NCI-H345 treated with DMSO at 0.1 percent for 48 hours (cell line): ENCODE measurements around the gene CETN1.

ENCODE experiments used
- DNase-seq: peaks from one replicate; lab custom pipeline; 2025; ENCODE audit not compliant: unreplicated experiment; lab: John Stamatoyannopoulos, UW

CETN1 gene

DNA sequence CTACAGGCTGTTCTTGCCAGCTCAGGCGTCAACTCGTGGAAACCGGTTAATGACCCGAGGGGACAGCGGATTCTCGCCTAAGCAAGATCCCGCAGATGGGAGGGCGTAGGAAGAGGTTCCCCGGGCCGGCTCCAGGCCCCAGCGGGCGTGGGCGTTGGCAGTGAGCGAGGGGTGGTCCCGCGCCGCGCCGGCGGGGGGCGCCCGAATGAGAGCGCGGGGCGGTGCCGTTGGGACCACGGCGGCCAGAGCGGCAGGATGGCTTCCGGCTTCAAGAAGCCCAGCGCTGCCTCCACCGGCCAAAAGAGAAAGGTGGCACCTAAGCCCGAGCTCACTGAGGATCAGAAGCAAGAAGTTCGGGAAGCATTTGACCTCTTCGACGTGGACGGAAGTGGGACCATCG, at the start of gene CETN1:
CETN1 (plus strand) TSS at position 227 of the 400 bp plus-strand sequence; CDS start at position 256, 29 bp downstream.
- no peak for DNase-seq

DNA sequence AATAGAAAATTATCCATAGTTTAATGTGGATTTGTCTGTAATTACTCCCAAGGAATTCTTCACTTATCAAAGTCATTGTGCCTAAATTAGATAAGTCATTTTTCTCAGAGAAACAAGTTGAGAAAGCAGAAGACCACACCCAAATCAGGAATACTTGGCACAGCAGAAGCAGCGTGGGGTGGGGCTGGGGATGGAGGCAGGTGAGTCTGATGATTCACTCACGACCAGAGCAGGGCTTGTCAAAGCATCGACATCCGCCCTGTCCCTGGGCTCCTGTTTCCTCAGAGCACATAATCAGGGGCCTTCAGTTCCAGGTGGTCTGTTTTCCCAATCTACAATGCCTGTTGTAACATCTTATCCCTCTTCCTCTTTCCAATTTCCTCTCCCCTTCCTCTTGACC, 48.2 kb upstream of the CETN1 start:
- DNase-seq = no peak

DNA sequence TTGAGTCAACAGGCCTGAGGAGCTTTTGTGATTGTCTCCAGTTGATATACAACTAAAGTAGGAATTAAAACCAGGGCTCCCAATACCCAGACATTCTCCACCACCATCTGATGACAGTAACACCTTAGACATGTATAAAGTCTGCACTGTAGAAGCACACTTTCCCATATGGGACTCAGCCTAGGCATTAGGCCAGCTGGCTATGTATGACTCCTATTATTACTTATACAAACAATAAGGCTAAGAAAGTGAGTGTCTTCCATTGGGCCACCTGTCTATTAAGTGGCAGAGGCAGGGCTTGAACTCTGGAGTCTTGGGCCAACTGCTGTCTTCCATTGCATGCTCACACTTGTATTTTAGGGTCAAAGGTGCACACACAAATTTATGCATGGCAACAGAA, 47.5 kb upstream of the CETN1 start:
- no peak for DNase-seq

DNA sequence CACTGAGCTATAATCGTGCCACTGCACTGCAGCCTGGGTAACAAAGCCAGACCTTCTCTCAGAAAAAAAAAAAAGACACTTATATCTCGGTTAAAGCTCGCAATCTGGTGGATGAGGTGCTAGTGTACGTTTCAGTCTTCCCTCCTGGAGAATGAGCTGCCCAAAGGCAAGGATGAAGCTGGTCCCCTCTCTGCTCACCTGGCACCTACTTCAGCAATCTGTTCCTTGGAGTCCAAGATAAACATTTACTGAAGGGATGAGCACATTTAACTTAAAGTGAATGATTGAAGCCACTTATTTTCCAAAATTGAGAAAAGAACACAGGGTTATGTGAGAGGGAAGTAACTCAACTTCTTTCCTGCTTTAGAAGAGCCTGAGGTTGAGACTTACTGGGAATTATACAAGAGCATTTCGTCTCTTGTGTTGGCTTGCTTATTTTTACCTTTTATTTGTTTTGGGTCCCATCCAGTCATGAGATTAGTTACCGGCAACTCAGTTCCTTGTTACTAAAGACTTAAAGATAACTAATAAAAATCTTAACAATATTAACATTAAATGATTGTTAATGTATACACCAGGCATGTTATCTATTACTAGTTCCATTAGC, 46.1 kb upstream of the CETN1 start:
- DNase-seq = no peak

GRCh38 chr18:543447-544078, 36.6 kb upstream of the CETN1 start:
- DNase-seq = no peak

DNA sequence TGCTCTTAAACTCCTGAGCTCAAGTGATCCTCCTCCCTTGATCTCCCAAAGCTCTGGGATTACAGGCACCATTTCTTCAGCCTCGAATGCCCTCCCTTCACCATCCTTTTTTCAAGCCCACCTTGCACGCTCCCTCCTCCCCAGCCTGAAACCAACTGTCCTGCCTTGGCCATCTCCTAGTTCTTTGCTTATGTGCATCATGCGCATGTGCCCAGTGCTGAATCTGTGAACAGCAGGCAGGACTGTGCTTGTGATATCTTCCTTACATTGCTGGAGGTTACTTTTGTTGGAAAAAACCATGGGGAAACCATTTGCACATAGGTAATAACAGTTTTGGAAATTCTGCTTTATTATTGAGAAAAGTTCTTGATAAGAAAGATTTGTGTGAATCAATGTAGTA, 30.2 kb upstream of the CETN1 start:
- no peak for DNase-seq

GRCh38 chr18:551404-552061, 28.6 kb upstream of the CETN1 start:
- no peak for DNase-seq

- no peak for DNase-seq
Observed at GRCh38 chr18:555705-556457, 24.3 kb upstream of the CETN1 start.

GRCh38 chr18:564708-565561, 15.2 kb upstream of the CETN1 start:
- no peak for DNase-seq

DNA sequence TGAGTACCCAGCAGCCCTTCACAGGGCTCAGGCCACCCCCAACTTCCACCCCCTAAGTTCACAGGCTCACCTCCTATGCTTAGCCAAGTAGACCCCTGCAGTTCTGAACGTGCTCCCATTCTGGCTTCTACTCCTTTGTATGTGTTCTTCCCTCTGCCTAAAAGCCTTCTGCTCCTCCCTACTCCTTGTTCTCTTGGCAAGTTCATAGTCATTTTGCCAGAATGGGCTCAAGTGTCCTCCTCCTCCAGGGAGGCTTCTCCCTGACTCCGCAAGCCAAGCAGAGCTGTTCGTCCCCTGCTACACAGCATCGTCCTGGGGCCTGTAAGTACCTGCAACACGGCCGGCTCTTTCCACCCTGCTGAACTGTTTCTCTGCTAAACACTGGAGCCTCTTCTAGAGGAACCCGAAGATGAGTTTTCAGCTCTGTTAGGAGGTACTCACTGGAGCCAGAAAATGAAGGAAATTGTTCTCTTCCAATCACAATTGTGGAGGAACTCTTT, 14.6 kb upstream of the CETN1 start:
- DNase-seq = no peak

DNA sequence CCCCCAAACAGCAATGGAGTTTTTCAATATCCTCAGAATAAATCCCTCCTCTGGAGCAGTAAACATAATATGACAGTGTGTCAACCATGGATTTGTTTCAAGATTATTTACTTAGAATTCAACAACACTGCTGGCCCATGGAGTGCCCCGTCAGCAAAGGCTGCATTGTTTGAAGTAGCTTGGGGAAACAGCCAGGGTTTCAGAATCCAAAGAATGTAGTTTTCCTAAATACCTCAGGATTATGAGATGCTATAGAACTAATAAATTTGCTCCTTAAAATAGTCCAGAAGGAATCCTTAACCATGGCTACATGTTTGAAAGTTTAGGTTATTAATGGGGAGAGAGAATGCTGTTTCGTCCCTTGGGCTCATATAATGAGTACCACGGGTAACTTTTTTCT, 13.1 kb upstream of the CETN1 start:
- DNase-seq = no peak

DNA sequence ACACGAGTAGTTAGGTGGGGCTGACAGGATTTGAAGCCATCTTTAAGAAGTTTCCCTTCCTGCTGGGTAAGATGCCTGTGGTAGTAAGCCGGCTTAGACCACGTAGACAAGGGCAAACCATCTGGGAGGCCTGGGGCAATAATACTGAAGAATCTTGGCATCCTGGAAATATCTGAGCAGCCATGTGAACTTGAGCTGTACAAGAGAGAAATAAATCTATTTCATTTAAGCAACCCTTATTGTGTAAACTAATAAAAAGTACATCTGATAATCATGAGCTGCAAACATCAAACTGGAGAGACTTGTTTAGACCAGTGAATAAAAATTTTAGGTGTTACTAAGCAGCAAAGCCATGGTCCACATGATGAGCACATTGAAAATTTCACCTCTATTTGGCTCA, 11.4 kb upstream of the CETN1 start:
- no peak for DNase-seq

DNA sequence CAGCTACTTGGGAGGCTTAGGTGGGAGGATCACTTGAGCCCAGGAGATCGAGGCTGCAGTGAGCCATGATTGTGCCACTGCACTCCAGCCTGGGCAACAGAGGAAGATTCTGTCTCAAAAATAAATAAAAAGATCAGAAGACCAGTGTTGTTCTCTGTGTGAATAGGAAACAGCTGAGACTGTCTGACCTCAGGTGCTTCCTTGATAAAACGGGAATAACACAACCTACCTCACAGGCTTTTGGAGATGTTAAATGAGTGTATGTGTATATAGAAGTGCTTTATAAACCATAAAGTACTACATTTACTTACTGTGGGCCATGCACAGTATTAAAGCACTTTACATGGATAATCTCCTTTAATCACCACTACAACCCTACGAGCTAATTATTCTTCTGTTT, 9.9 kb upstream of the CETN1 start:
- no peak for DNase-seq

DNA sequence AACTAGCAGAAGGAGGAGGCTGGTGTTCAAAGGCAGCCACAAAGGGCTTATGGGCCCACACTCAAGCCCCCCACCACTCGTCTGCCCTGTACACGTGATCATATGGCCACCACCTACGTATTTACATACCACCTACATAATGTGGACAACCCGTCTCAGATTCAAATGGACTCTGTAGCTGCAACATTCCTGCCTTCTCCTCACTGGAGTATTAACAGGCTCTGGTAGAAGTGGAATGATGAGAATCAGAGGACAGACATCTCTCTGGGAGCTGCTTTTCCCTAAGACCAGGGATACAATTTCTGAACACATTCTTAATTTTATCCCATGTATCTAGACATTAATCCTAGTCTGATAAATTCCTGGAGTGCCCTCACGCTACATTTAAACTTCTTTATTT, 9.5 kb upstream of the CETN1 start:
- DNase-seq = no peak

DNA sequence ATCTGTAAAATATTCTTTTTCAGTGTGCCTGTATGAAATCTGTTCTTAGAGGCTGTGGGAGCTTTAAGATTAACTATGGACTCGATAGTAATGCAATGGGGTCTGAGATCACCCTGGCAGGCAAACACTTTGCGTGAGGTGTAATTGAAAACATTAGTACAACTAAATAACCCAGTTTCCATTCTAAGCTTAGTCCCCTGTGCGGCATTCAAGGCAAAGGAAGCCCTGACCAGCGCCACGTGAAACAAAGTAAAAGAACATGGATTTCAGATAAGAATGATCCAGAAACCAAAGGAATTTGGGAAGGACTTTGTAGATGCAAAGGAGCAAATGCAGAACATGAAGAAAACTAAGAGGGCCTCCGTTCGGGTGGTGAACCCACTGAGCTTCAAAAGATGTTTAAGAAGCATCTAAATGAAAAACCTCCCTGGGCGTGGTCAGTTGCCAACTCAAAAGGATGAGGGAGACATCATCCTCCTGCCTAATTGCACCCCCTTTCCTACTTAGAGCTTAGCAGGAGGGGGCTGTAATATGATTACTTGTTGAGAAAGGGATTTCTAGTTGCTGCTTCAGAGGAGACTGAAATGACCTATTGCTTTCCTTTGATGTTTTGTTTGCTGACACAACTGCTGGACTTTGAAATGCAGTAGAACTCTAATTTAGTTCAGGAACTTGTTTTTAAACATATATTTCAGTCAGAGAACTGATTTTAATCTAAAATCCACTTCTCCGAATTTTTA, 7.9 kb upstream of the CETN1 start:
- no peak for DNase-seq

DNA sequence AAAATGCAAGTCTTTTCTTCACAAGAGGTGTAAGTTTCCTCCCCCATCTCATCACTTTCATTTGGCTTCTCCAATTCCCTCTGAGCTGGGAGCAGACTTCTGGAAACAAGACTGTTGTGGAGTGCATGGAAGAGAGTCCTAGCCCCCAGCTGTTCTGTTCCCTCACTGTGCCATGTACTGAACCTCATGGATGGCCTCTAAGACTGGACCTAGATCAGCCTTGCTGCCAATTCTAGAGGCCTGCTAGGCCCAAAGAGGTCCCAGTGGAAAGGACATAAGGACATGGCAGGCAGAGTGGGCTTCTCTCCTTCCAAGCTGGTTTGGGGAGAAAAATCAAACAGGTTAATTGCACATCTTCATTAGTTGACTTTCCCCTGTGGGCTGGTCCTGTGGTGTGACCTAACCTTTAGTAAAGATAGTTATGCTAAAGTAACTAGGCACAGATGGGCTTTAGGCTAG, 7.3 kb upstream of the CETN1 start:
- DNase-seq = no peak

DNA sequence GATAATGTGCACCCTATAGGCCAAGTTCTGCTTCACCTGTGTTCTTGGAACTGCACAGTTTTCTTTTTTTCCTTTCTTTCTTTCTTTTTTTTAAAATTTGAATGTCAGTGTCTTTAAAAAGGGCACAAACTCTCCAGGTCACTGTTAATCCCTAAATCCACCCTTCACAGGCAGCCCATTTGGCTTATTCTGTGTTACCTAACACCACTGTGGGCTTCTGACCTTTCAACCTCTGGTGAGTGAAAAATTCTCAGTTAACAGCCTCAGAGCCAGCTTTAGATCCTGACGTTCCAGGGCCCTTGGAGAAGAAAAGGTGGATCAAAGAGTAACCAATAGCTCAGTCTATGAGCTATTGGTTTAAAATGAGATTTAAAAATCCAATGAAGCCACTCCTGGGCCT, 6.8 kb upstream of the CETN1 start:
- no peak for DNase-seq

- no peak for DNase-seq
Observed at GRCh38 chr18:574149-574860, 5.9 kb upstream of the CETN1 start.

- DNase-seq = no peak
Observed at GRCh38 chr18:574865-575645, 5.1 kb upstream of the CETN1 start.
